C4-2B (cell line): Measurements from ENCODE around the gene CIRBP.

Experiments
- ZFX ChIP-seq: fragments of 450-650 bp; IDR thresholded peaks from 2 replicates; pipeline ENCODE4 v1.6.1; 2017
- TF ChIP-seq, protein P1 (sequence below): fragments of 450-650 bp; conservative IDR thresholded peaks from 2 replicates; pipeline ENCODE4 v1.5.1; 2017; ENCODE audit warnings: mild to moderate bottlenecking

DNA sequence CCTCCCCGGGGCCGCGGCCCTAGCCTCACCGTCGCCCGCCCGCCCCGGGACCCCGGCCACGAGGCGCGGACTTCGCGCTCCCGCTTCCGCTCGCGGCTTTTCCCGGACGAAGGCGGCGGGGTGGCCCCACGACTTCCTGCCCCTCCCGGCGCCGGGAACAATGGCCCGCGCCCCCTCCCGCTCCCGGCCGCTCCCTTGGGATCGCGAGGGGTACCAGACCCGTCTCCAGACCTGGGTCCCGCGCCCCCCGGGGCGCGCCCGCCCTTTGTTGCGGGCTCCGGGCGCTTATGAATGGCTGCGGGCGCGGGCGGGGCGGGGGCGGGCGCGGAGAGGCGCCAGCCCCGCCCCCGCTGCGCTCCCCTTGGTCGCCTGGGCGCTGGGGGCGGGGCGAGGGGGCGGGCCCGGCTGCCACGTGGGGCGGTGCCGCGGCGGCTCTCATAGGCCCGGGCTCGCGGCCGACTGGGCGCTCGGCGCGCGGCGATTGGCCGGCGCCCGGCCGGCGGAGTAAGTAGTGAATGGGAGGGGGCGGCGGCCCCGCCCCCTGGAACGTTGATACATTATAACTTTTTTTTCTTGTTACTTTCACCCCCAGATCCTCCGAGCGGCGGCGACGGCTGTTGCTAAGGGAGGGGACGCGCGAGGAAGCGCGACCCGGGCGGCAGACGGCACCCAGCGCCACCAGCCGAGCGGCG, 19.7 kb upstream of the CIRBP start:
- TF ChIP-seq, protein P1, sequence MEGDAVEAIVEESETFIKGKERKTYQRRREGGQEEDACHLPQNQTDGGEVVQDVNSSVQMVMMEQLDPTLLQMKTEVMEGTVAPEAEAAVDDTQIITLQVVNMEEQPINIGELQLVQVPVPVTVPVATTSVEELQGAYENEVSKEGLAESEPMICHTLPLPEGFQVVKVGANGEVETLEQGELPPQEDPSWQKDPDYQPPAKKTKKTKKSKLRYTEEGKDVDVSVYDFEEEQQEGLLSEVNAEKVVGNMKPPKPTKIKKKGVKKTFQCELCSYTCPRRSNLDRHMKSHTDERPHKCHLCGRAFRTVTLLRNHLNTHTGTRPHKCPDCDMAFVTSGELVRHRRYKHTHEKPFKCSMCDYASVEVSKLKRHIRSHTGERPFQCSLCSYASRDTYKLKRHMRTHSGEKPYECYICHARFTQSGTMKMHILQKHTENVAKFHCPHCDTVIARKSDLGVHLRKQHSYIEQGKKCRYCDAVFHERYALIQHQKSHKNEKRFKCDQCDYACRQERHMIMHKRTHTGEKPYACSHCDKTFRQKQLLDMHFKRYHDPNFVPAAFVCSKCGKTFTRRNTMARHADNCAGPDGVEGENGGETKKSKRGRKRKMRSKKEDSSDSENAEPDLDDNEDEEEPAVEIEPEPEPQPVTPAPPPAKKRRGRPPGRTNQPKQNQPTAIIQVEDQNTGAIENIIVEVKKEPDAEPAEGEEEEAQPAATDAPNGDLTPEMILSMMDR, result no peak
- TF ChIP-seq ZFX, result no peak
